ENCODE data around the gene HCFC2.

DNA sequence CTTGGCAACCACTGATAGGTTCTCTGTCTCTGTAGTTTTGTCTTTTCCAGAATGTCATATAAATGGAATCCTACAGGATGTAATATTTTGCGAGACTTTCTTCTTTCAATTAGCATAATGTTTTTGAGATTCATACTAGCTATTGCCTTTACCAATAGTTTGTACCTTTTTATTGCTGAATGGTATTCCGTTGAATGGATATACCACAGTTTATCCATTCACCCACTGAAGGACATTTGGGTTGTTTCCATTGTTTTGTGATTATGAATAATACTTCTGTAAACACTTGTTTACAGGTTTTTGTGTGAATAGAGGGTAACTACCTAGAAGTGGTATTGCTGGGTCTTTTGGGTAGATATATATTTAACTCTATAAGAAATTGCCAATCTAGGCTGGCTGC is 40.6 kb upstream of the HCFC2 start:
- TF ChIP-seq, protein P1, sequence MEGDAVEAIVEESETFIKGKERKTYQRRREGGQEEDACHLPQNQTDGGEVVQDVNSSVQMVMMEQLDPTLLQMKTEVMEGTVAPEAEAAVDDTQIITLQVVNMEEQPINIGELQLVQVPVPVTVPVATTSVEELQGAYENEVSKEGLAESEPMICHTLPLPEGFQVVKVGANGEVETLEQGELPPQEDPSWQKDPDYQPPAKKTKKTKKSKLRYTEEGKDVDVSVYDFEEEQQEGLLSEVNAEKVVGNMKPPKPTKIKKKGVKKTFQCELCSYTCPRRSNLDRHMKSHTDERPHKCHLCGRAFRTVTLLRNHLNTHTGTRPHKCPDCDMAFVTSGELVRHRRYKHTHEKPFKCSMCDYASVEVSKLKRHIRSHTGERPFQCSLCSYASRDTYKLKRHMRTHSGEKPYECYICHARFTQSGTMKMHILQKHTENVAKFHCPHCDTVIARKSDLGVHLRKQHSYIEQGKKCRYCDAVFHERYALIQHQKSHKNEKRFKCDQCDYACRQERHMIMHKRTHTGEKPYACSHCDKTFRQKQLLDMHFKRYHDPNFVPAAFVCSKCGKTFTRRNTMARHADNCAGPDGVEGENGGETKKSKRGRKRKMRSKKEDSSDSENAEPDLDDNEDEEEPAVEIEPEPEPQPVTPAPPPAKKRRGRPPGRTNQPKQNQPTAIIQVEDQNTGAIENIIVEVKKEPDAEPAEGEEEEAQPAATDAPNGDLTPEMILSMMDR (IDR thresholded peaks at IDR 0.05): no peak
- TF ChIP-seq, protein P2, sequence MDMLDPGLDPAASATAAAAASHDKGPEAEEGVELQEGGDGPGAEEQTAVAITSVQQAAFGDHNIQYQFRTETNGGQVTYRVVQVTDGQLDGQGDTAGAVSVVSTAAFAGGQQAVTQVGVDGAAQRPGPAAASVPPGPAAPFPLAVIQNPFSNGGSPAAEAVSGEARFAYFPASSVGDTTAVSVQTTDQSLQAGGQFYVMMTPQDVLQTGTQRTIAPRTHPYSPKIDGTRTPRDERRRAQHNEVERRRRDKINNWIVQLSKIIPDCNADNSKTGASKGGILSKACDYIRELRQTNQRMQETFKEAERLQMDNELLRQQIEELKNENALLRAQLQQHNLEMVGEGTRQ (IDR thresholded peaks at IDR 0.05; ENCODE audit: borderline replicate concordance, low read depth, low read length): no peak
- TF ChIP-seq, protein P3, sequence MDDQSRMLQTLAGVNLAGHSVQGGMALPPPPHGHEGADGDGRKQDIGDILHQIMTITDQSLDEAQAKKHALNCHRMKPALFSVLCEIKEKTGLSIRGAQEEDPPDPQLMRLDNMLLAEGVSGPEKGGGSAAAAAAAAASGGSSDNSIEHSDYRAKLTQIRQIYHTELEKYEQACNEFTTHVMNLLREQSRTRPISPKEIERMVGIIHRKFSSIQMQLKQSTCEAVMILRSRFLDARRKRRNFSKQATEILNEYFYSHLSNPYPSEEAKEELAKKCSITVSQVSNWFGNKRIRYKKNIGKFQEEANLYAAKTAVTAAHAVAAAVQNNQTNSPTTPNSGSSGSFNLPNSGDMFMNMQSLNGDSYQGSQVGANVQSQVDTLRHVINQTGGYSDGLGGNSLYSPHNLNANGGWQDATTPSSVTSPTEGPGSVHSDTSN (IDR thresholded peaks at IDR 0.05): no peak
- TF ChIP-seq JUND (IDR thresholded peaks at IDR 0.05): no peak
- TF ChIP-seq RAD21 (IDR thresholded peaks at IDR 0.05; ENCODE audit: low read length): no peak
- no peak for TF ChIP-seq SMC3 (IDR thresholded peaks at IDR 0.05; ENCODE audit: low read depth, low read length)
- no peak for TF ChIP-seq TEAD4 (IDR thresholded peaks at IDR 0.05; ENCODE audit: borderline replicate concordance, insufficient read depth)
- TF ChIP-seq TCF12 (IDR thresholded peaks at IDR 0.05): no peak
- TF ChIP-seq, protein P4, sequence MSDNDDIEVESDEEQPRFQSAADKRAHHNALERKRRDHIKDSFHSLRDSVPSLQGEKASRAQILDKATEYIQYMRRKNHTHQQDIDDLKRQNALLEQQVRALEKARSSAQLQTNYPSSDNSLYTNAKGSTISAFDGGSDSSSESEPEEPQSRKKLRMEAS (IDR thresholded peaks at IDR 0.05; ENCODE audit: low read depth): no peak
- no peak for TF ChIP-seq MEF2A (IDR thresholded peaks at IDR 0.05; ENCODE audit: borderline replicate concordance, low read depth)
- no peak for TF ChIP-seq FOXM1 (IDR thresholded peaks at IDR 0.05; ENCODE audit: low read depth)
- TF ChIP-seq, protein P5, sequence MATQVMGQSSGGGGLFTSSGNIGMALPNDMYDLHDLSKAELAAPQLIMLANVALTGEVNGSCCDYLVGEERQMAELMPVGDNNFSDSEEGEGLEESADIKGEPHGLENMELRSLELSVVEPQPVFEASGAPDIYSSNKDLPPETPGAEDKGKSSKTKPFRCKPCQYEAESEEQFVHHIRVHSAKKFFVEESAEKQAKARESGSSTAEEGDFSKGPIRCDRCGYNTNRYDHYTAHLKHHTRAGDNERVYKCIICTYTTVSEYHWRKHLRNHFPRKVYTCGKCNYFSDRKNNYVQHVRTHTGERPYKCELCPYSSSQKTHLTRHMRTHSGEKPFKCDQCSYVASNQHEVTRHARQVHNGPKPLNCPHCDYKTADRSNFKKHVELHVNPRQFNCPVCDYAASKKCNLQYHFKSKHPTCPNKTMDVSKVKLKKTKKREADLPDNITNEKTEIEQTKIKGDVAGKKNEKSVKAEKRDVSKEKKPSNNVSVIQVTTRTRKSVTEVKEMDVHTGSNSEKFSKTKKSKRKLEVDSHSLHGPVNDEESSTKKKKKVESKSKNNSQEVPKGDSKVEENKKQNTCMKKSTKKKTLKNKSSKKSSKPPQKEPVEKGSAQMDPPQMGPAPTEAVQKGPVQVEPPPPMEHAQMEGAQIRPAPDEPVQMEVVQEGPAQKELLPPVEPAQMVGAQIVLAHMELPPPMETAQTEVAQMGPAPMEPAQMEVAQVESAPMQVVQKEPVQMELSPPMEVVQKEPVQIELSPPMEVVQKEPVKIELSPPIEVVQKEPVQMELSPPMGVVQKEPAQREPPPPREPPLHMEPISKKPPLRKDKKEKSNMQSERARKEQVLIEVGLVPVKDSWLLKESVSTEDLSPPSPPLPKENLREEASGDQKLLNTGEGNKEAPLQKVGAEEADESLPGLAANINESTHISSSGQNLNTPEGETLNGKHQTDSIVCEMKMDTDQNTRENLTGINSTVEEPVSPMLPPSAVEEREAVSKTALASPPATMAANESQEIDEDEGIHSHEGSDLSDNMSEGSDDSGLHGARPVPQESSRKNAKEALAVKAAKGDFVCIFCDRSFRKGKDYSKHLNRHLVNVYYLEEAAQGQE (IDR thresholded peaks at IDR 0.05; ENCODE audit: low read depth, low read length): no peak
- no peak for TF ChIP-seq GABPA (IDR thresholded peaks at IDR 0.05; ENCODE audit: low read depth)
